Measurements from ENCODE around the gene BPIFB1.

The BPIFB1 gene

DNA sequence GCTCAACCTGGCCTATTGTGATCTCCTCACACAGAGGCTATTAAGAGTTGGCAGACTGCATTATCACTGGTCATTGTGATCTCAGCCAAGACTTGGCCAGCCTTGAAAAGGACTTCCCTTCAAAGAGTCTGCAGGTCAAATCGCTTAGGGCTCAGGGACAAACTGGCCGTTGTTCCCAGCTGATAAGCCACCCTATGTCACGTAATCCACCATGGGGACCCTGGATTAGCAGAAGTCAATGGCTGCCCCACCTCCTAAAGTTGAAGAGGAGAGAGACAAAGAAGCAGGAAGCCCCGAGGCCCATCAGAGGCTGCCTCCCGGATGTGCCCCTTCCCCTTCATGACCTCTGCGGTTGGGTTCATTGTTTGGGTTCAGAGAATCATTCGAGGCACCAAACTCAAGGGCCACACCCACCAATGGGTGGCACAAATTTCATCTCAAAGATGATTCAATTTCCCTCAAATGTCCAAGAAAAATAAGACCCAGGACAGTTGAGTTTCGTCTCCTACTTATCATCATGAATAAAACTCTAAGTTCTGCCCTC is 56.6 kb downstream of the BPIFB1 start:
- no peak overlapping the region for H3K4me3 ChIP-seq (ENCODE audit: low read length in 2 of 2)
- no peak overlapping the region for H3K27ac ChIP-seq (ENCODE audit: low read length)

DNA sequence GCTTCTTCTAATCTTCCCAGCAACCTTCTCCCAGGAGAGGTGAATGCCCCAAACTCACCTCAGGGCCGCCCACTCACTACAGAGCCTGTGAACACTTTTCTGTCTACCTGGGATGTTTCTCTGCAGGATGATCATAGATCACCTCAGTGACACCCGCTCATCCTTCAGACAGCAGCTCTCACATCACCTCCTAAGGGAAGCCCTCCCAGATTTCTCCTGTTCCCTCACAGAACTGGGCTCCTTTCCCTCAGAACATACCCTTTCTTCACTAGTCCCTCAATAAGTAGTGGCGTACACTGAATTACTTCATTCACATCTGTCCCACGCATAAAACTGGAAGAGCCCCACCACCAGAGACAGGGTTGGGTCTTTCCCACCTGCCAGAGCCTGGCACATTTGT is 60.5 kb downstream of the BPIFB1 start:
- Histone ChIP-seq H3K9ac (ENCODE audit: low read length in 2 of 2) (no peak overlapping the region), H3K36me3 (ENCODE audit: control insufficient read depth in 2 of 2, insufficient read depth in 2 of 2, low read length in 2 of 2) (no peaks in the 10 kb centered on the region), H3K27me3 (ENCODE audit: control insufficient read depth in 1 of 2, insufficient read depth in 2 of 2, low read length in 2 of 2) (peaks cover 5% of the 10 kb centered on the region in 2 donors), H3K4me1 (ENCODE audit: control insufficient read depth, insufficient read depth, low read length) (no peaks in the 10 kb centered on the region), H3K27ac (ENCODE audit: low read length) (no peak overlapping the region), H3K9me3 (ENCODE audit: control insufficient read depth in 2 of 2, low read length in 2 of 2) (no peaks in the 10 kb centered on the region), H3K4me3 (ENCODE audit: low read length in 2 of 2) (no peak overlapping the region)

More for the DNA sequence above, 56.6 kb downstream of the BPIFB1 start:
- Histone ChIP-seq H3K9me3 (ENCODE audit: control insufficient read depth in 2 of 2, low read length in 2 of 2) (no peaks in the 10 kb centered on the region), H3K4me1 (ENCODE audit: control insufficient read depth, insufficient read depth, low read length) (no peaks in the 10 kb centered on the region), H3K36me3 (ENCODE audit: control insufficient read depth in 2 of 2, insufficient read depth in 2 of 2, low read length in 2 of 2) (no peaks in the 10 kb centered on the region), H3K27me3 (ENCODE audit: control insufficient read depth in 1 of 2, insufficient read depth in 2 of 2, low read length in 2 of 2) (peaks cover 5 to 7% of the 10 kb centered on the region in 2 donors), H3K9ac (ENCODE audit: low read length in 2 of 2) (no peak overlapping the region)

GRCh38 chr20:33345342-33345741 is 62.3 kb downstream of the BPIFB1 start:
- H3K36me3 ChIP-seq (ENCODE audit: control insufficient read depth in 2 of 2, insufficient read depth in 2 of 2, low read length in 2 of 2), result peaks cover 8 to 9% of the 10 kb centered on the region in 2 donors
- no peak overlapping the region for H3K27ac ChIP-seq (ENCODE audit: low read length)
- H3K9me3 ChIP-seq (ENCODE audit: control insufficient read depth in 2 of 2, low read length in 2 of 2), result no peaks in the 10 kb centered on the region
- H3K4me1 ChIP-seq (ENCODE audit: control insufficient read depth, insufficient read depth, low read length), result no peaks in the 10 kb centered on the region
- no peak overlapping the region for H3K4me3 ChIP-seq (ENCODE audit: low read length in 2 of 2)
- H3K27me3 ChIP-seq (ENCODE audit: control insufficient read depth in 1 of 2, insufficient read depth in 2 of 2, low read length in 2 of 2), result peaks cover 5% of the 10 kb centered on the region in 2 donors
- no peak overlapping the region for H3K9ac ChIP-seq (ENCODE audit: low read length in 2 of 2)

GRCh38 chr20:33348136-33348937 is 65.3 kb downstream of the BPIFB1 start:
- Histone ChIP-seq H3K27ac (ENCODE audit: low read length) (no peak overlapping the region), H3K4me1 (ENCODE audit: control insufficient read depth, insufficient read depth, low read length) (no peaks in the 10 kb centered on the region), H3K27me3 (ENCODE audit: control insufficient read depth in 1 of 2, insufficient read depth in 2 of 2, low read length in 2 of 2) (no peaks in the 10 kb centered on the region), H3K4me3 (ENCODE audit: low read length in 2 of 2) (no peak overlapping the region), H3K36me3 (ENCODE audit: control insufficient read depth in 2 of 2, insufficient read depth in 2 of 2, low read length in 2 of 2) (peaks cover 8 to 16% of the 10 kb centered on the region in 2 donors), H3K9me3 (ENCODE audit: control insufficient read depth in 2 of 2, low read length in 2 of 2) (no peaks in the 10 kb centered on the region), H3K9ac (ENCODE audit: low read length in 2 of 2) (no peak overlapping the region)

GRCh38 chr20:33349493-33349892 is 66.5 kb downstream of the BPIFB1 start:
- no peaks in the 10 kb centered on the region for H3K9me3 ChIP-seq (ENCODE audit: control insufficient read depth in 2 of 2, low read length in 2 of 2)
- no peak overlapping the region for H3K4me3 ChIP-seq (ENCODE audit: low read length in 2 of 2)
- H3K4me1 ChIP-seq (ENCODE audit: control insufficient read depth, insufficient read depth, low read length), result no peaks in the 10 kb centered on the region
- H3K9ac ChIP-seq (ENCODE audit: low read length in 2 of 2), result no peak overlapping the region
- no peak overlapping the region for H3K27ac ChIP-seq (ENCODE audit: low read length)
- no peaks in the 10 kb centered on the region for H3K27me3 ChIP-seq (ENCODE audit: control insufficient read depth in 1 of 2, insufficient read depth in 2 of 2, low read length in 2 of 2)
- peaks cover 8 to 19% of the 10 kb centered on the region in 2 donors for H3K36me3 ChIP-seq (ENCODE audit: control insufficient read depth in 2 of 2, insufficient read depth in 2 of 2, low read length in 2 of 2)

GRCh38 chr20:33351696-33352095 is 68.7 kb downstream of the BPIFB1 start:
- Histone ChIP-seq H3K9ac (ENCODE audit: low read length in 2 of 2) (no peak overlapping the region), H3K36me3 (ENCODE audit: control insufficient read depth in 2 of 2, insufficient read depth in 2 of 2, low read length in 2 of 2) (peaks cover 10 to 19% of the 10 kb centered on the region in 2 donors), H3K27ac (ENCODE audit: low read length) (no peak overlapping the region), H3K4me3 (ENCODE audit: low read length in 2 of 2) (no peak overlapping the region), H3K27me3 (ENCODE audit: control insufficient read depth in 1 of 2, insufficient read depth in 2 of 2, low read length in 2 of 2) (no peaks in the 10 kb centered on the region), H3K9me3 (ENCODE audit: control insufficient read depth in 2 of 2, low read length in 2 of 2) (no peaks in the 10 kb centered on the region), H3K4me1 (ENCODE audit: control insufficient read depth, insufficient read depth, low read length) (no peaks in the 10 kb centered on the region)

GRCh38 chr20:33352258-33353012 is 69.4 kb downstream of the BPIFB1 start:
- Histone ChIP-seq H3K36me3 (ENCODE audit: control insufficient read depth in 2 of 2, insufficient read depth in 2 of 2, low read length in 2 of 2) (peaks cover 10 to 19% of the 10 kb centered on the region in 2 donors), H3K9ac (ENCODE audit: low read length in 2 of 2) (no peak overlapping the region), H3K4me1 (ENCODE audit: control insufficient read depth, insufficient read depth, low read length) (no peaks in the 10 kb centered on the region), H3K27ac (ENCODE audit: low read length) (no peak overlapping the region), H3K9me3 (ENCODE audit: control insufficient read depth in 2 of 2, low read length in 2 of 2) (no peaks in the 10 kb centered on the region), H3K4me3 (ENCODE audit: low read length in 2 of 2) (no peak overlapping the region), H3K27me3 (ENCODE audit: control insufficient read depth in 1 of 2, insufficient read depth in 2 of 2, low read length in 2 of 2) (no peaks in the 10 kb centered on the region)

GRCh38 chr20:33353013-33353402 is 70.0 kb downstream of the BPIFB1 start:
- H3K36me3 ChIP-seq (ENCODE audit: control insufficient read depth in 2 of 2, insufficient read depth in 2 of 2, low read length in 2 of 2), result peaks cover 10 to 19% of the 10 kb centered on the region in 2 donors

More at GRCh38 chr20:33353013-33353402, 70.0 kb downstream of the BPIFB1 start:
- no peaks in the 10 kb centered on the region for H3K4me1 ChIP-seq (ENCODE audit: control insufficient read depth, insufficient read depth, low read length)
- no peak overlapping the region for H3K9ac ChIP-seq (ENCODE audit: low read length in 2 of 2)
- H3K9me3 ChIP-seq (ENCODE audit: control insufficient read depth in 2 of 2, low read length in 2 of 2), result no peaks in the 10 kb centered on the region
- H3K27me3 ChIP-seq (ENCODE audit: control insufficient read depth in 1 of 2, insufficient read depth in 2 of 2, low read length in 2 of 2), result no peaks in the 10 kb centered on the region
- H3K4me3 ChIP-seq (ENCODE audit: low read length in 2 of 2), result no peak overlapping the region
- H3K27ac ChIP-seq (ENCODE audit: low read length), result no peak overlapping the region

Measured in stomach smooth muscle (tissue), 2 donors.